Measurements from ENCODE around the gene C17orf114. TPM values are rescaled to one million over a fixed set of nuclear protein-coding genes. Genes with fewer than 3 reads are reported as not detected.

Gene C17orf114

Other genes with a start within 250 kb of the C17orf114 start
- 10 to 100 TPM; 31.3 to 63.2 (median 46.3) TPM for gene MYBBP1A, start 246.9 kb downstream of the C17orf114 start, total RNA-seq
- gene MYBBP1A, start 246.9 kb downstream of the C17orf114 start, polyA plus RNA-seq, result 10 to 100 TPM; 28.5 to 54.4 (median 35.5) TPM
- not detected for gene GGT6, start 241.8 kb downstream of the C17orf114 start, total RNA-seq
- gene GGT6, start 241.8 kb downstream of the C17orf114 start, polyA plus RNA-seq, result under 1 TPM in 1 of 3 donors, not detected in 2; 0.03 TPM
- 100 to 1,000 TPM; 248 to 524 (median 400) TPM for gene SMTNL2, start 217.8 kb downstream of the C17orf114 start, total RNA-seq
- gene SMTNL2, start 217.8 kb downstream of the C17orf114 start, polyA plus RNA-seq, result 100 to 1,000 TPM in 2 of 3 donors, 10 to 100 TPM in 1; 20.7 to 318 (median 210) TPM
- under 1 TPM in 2 of 4 donors, not detected in 2; 0.10 to 0.36 TPM for gene ALOX15, start 160.7 kb downstream of the C17orf114 start, total RNA-seq
- not detected for gene ALOX15, start 160.7 kb downstream of the C17orf114 start, polyA plus RNA-seq
- gene PELP1, start 98.2 kb downstream of the C17orf114 start, total RNA-seq, result 10 to 100 TPM; 51.7 to 57.2 (median 55.5) TPM
- gene PELP1, start 98.2 kb downstream of the C17orf114 start, polyA plus RNA-seq, result 10 to 100 TPM; 17.5 to 38.6 (median 20.4) TPM
- 10 to 100 TPM; 12.1 to 16.5 (median 14.7) TPM for gene ARRB2, start 91.7 kb downstream of the C17orf114 start, total RNA-seq
- 10 to 100 TPM in 1 of 3 donors, 1 to 10 TPM in 2; 6.6 to 11.8 (median 8.0) TPM for gene ARRB2, start 91.7 kb downstream of the C17orf114 start, polyA plus RNA-seq
- gene MED11, start 70.9 kb downstream of the C17orf114 start, total RNA-seq, result 10 to 100 TPM; 19.2 to 26.6 (median 23.7) TPM
- 10 to 100 TPM; 44.0 to 52.1 (median 46.3) TPM for gene MED11, start 70.9 kb downstream of the C17orf114 start, polyA plus RNA-seq
- under 1 TPM in 3 of 4 donors, not detected in 1; 0.08 to 0.30 (median 0.15) TPM for gene ZMYND15, start 62.5 kb downstream of the C17orf114 start, total RNA-seq
- under 1 TPM in 2 of 3 donors, not detected in 1; 0.04 to 0.09 TPM for gene ZMYND15, start 62.5 kb downstream of the C17orf114 start, polyA plus RNA-seq
- gene CXCL16, start 62.4 kb downstream of the C17orf114 start, total RNA-seq, result 1 to 10 TPM; 1.7 to 5.4 (median 2.8) TPM
- under 1 TPM; 0.45 to 0.72 (median 0.48) TPM for gene CXCL16, start 62.4 kb downstream of the C17orf114 start, polyA plus RNA-seq
- not detected for gene TM4SF5, start 30.4 kb downstream of the C17orf114 start, total RNA-seq
- under 1 TPM in 1 of 3 donors, not detected in 2; 0.34 TPM for gene TM4SF5, start 30.4 kb downstream of the C17orf114 start, polyA plus RNA-seq
- gene VMO1, start 16.0 kb downstream of the C17orf114 start, total RNA-seq, result under 1 TPM; 0.42 to 0.84 (median 0.64) TPM
- gene VMO1, start 16.0 kb downstream of the C17orf114 start, polyA plus RNA-seq, result 1 to 10 TPM in 2 of 3 donors, under 1 TPM in 1; 0.84 to 3.1 (median 1.8) TPM
- not detected for gene GLTPD2, start 13.4 kb downstream of the C17orf114 start, total RNA-seq
- not detected for gene GLTPD2, start 13.4 kb downstream of the C17orf114 start, polyA plus RNA-seq
- 100 to 1,000 TPM; 160 to 254 (median 234) TPM for gene PSMB6, start 6.2 kb downstream of the C17orf114 start, total RNA-seq
- 100 to 1,000 TPM; 416 to 561 (median 427) TPM for gene PSMB6, start 6.2 kb downstream of the C17orf114 start, polyA plus RNA-seq
- gene PLD2, start 4.8 kb upstream of the C17orf114 start, total RNA-seq, result 1 to 10 TPM; 3.7 to 7.5 (median 4.3) TPM
- gene PLD2, start 4.8 kb upstream of the C17orf114 start, polyA plus RNA-seq, result 1 to 10 TPM; 2.4 to 4.2 (median 3.0) TPM
- gene MINK1, start 31.0 kb upstream of the C17orf114 start, total RNA-seq, result 10 to 100 TPM; 15.8 to 23.8 (median 20.8) TPM
- gene MINK1, start 31.0 kb upstream of the C17orf114 start, polyA plus RNA-seq, result 10 to 100 TPM in 2 of 3 donors, 1 to 10 TPM in 1; 8.9 to 19.2 (median 14.2) TPM
- under 1 TPM in 2 of 4 donors, not detected in 2; 0.20 to 0.30 TPM for gene C17orf107, start 97.2 kb upstream of the C17orf114 start, total RNA-seq
- gene C17orf107, start 97.2 kb upstream of the C17orf114 start, polyA plus RNA-seq, result under 1 TPM; 0.01 to 0.10 (median 0.03) TPM
- 1 to 10 TPM in 1 of 4 donors, under 1 TPM in 3; 0.19 to 1.1 (median 0.28) TPM for gene CHRNE, start 100.8 kb upstream of the C17orf114 start, total RNA-seq
- gene CHRNE, start 100.8 kb upstream of the C17orf114 start, polyA plus RNA-seq, result under 1 TPM; 0.16 to 0.70 (median 0.56) TPM
- under 1 TPM in 1 of 4 donors, not detected in 3; 0.10 TPM for gene GP1BA, start 129.9 kb upstream of the C17orf114 start, total RNA-seq
- under 1 TPM in 2 of 3 donors, not detected in 1; 0.04 to 0.05 TPM for gene GP1BA, start 129.9 kb upstream of the C17orf114 start, polyA plus RNA-seq
- 100 to 1,000 TPM in 3 of 4 donors, 10 to 100 TPM in 1; 97.1 to 225 (median 143) TPM for gene SLC25A11, start 137.7 kb upstream of the C17orf114 start, total RNA-seq
- 100 to 1,000 TPM; 125 to 163 (median 128) TPM for gene SLC25A11, start 137.7 kb upstream of the C17orf114 start, polyA plus RNA-seq
- 10 to 100 TPM; 85.1 to 96.3 (median 87.3) TPM for gene RNF167, start 137.9 kb upstream of the C17orf114 start, total RNA-seq
- gene RNF167, start 137.9 kb upstream of the C17orf114 start, polyA plus RNA-seq, result 100 to 1,000 TPM in 1 of 3 donors, 10 to 100 TPM in 2; 85.7 to 151 (median 100.0) TPM
- gene PFN1, start 146.2 kb upstream of the C17orf114 start, total RNA-seq, result 100 to 1,000 TPM; 149 to 253 (median 205) TPM
- 1,000 to 10,000 TPM in 1 of 3 donors, 100 to 1,000 TPM in 2; 220 to 1,518 (median 312) TPM for gene PFN1, start 146.2 kb upstream of the C17orf114 start, polyA plus RNA-seq
- gene ENO3, start 148.8 kb upstream of the C17orf114 start, total RNA-seq, result 1,000 to 10,000 TPM; 2,251 to 3,238 (median 2,533) TPM
- gene ENO3, start 148.8 kb upstream of the C17orf114 start, polyA plus RNA-seq, result 1,000 to 10,000 TPM; 1,126 to 5,696 (median 4,322) TPM
- 100 to 1,000 TPM in 3 of 4 donors, 10 to 100 TPM in 1; 79.2 to 156 (median 111) TPM for gene SPAG7, start 165.5 kb upstream of the C17orf114 start, total RNA-seq
- gene SPAG7, start 165.5 kb upstream of the C17orf114 start, polyA plus RNA-seq, result 100 to 1,000 TPM in 2 of 3 donors, 10 to 100 TPM in 1; 93.2 to 179 (median 170) TPM
- gene CAMTA2, start 185.3 kb upstream of the C17orf114 start, total RNA-seq, result 10 to 100 TPM; 43.0 to 60.8 (median 51.0) TPM
- gene CAMTA2, start 185.3 kb upstream of the C17orf114 start, polyA plus RNA-seq, result 10 to 100 TPM; 30.3 to 50.2 (median 39.5) TPM
- 1 to 10 TPM; 2.9 to 4.9 (median 3.5) TPM for gene INCA1, start 195.2 kb upstream of the C17orf114 start, total RNA-seq
- 1 to 10 TPM; 1.6 to 4.1 (median 4.0) TPM for gene INCA1, start 195.2 kb upstream of the C17orf114 start, polyA plus RNA-seq
- gene KIF1C, start 195.6 kb upstream of the C17orf114 start, total RNA-seq, result 1,000 to 10,000 TPM in 1 of 4 donors, 100 to 1,000 TPM in 3; 624 to 1,039 (median 691) TPM
- gene KIF1C, start 195.6 kb upstream of the C17orf114 start, polyA plus RNA-seq, result 100 to 1,000 TPM; 204 to 445 (median 311) TPM
- not detected for gene SLC52A1, start 233.1 kb upstream of the C17orf114 start, total RNA-seq
- gene SLC52A1, start 233.1 kb upstream of the C17orf114 start, polyA plus RNA-seq, result under 1 TPM in 2 of 3 donors, not detected in 1; 0.01 to 0.04 TPM

All from psoas muscle (tissue), 7 donors.